HepG2 (cell line): ENCODE measurements around the gene PRR30. TPM values are rescaled to one million over a fixed set of nuclear protein-coding genes. Genes with fewer than 3 reads are reported as not detected.

Source experiments
- BCL6 ChIP-seq: IDR thresholded peaks from 2 replicates; pipeline ENCODE4 v1.6.1; 2016; ENCODE audit warnings: missing genetic modification reagents, missing compliant biosample characterization
- DPF2 ChIP-seq: sonication (generic); formaldehyde crosslinking; IDR thresholded peaks from 2 replicates; pipeline ENCODE4 v1.4.0; 2020; ENCODE audit warnings: mild to moderate bottlenecking, low read depth, missing genetic modification reagents, borderline replicate concordance
- KLF9 ChIP-seq: IDR thresholded peaks from 2 replicates; pipeline ENCODE4 v1.6.1; 2016; ENCODE audit warnings: low read depth
- MED8 ChIP-seq: sonication (generic); formaldehyde crosslinking; IDR thresholded peaks from 2 replicates; pipeline ENCODE4 v1.8.1; 2023; ENCODE audit warnings: mild to moderate bottlenecking, missing genetic modification reagents; ENCODE audit not compliant: insufficient replicate concordance
- PAX8 ChIP-seq: sonication (generic); formaldehyde crosslinking; IDR thresholded peaks from 2 replicates; pipeline ENCODE4 v1.8.0; 2022; ENCODE audit warnings: mild to moderate bottlenecking, missing genetic modification reagents, borderline replicate concordance
- PITX1 ChIP-seq: sonication (generic); formaldehyde crosslinking; IDR thresholded peaks from 2 replicates; pipeline ENCODE4 v1.5.1; 2020; ENCODE audit warnings: mild to moderate bottlenecking, missing genetic modification reagents
- SMAD9 ChIP-seq: sonication (generic); formaldehyde crosslinking; IDR thresholded peaks from 2 replicates; pipeline ENCODE4 v1.5.1; 2020; ENCODE audit warnings: mild to moderate bottlenecking, missing genetic modification reagents
- TBL1XR1 ChIP-seq: fragments of 150-350 bp; IDR thresholded peaks from 2 replicates; pipeline ENCODE4 v1.6.1; 2014; ENCODE audit warnings: borderline replicate concordance, low read length; ENCODE audit not compliant: partially characterized antibody
- TCF7 ChIP-seq: sonication (generic); IDR thresholded peaks from 2 replicates; pipeline ENCODE4 v1.6.1; 2016; ENCODE audit warnings: antibody characterized with exemption, low read depth
- TRIM22 ChIP-seq: fragments of 450-650 bp; IDR thresholded peaks from 2 replicates; pipeline ENCODE4 v1.6.1; 2017
- USF2 ChIP-seq, 2 experiments: sonication (generic) in 1 of 2; formaldehyde crosslinking in 1 of 2; IDR thresholded peaks; 2 replicates each; pipeline versions ENCODE4 v1.5.1 to v1.6.1; 2011 to 2020; ENCODE audit warnings: borderline replicate concordance in 1 of 2, low read depth in 1 of 2, low read length in 1 of 2, mild to moderate bottlenecking in 1 of 2, missing genetic modification reagents in 1 of 2, moderate library complexity in 1 of 2
- ZHX2 ChIP-seq, 2 experiments: sonication (generic) in 1 of 2; formaldehyde crosslinking in 1 of 2; IDR thresholded peaks; 2 replicates each; pipeline versions ENCODE4 v1.6.1 to v1.9.0; 2014 to 2022; ENCODE audit warnings: antibody characterized with exemption in 1 of 2, borderline replicate concordance in 1 of 2, inconsistent platforms in 1 of 2, low read depth in 1 of 2, missing genetic modification reagents in 1 of 2
- ZNF205 ChIP-seq: IDR thresholded peaks from 2 replicates; pipeline ENCODE4 v1.6.1; 2018; ENCODE audit warnings: missing biosample characterization, missing genetic modification reagents
- ZNF503 ChIP-seq: sonication (generic); formaldehyde crosslinking; IDR thresholded peaks from 2 replicates; pipeline ENCODE4 v1.4.0; 2020; ENCODE audit warnings: missing genetic modification reagents
- ZZZ3 ChIP-seq: sonication (generic); formaldehyde crosslinking; IDR thresholded peaks from 2 replicates; pipeline ENCODE4 v1.4.0; 2020; ENCODE audit warnings: missing genetic modification reagents, mild to moderate bottlenecking, borderline replicate concordance
- polyA plus RNA-seq, 8 experiments: library from polyadenylated mRNA; depleted of rRNA in 3 of 8; stranded (reverse) in 7 of 8; unstranded in 1 of 8; fragments of >200 nt; fragmentation: Illumina TruSeq in 4 of 8; extraction: Trizol in 4 of 8; gene quantifications; 2 replicates each; pipeline versions ENCODE4 v1.2.1 to v1.2.3, GENCODE V29; 2011 to 2016; ENCODE audit warnings: low read depth in 4 of 8, missing spikeins in 1 of 8, mixed read lengths in 1 of 8; ENCODE audit not compliant: insufficient read depth in 1 of 8
- total RNA-seq, 5 experiments: library from RNA; depleted of rRNA; stranded (reverse); fragments of >200 nt; fragmentation: Illumina TruSeq; extraction: Trizol; gene quantifications; 2 replicates each; pipeline ENCODE4 v1.2.3, GENCODE V29; 2016; ENCODE audit warnings: low read depth in 1 of 5

PRR30 gene
- total and polyA plus RNA-seq, 2 of the 13 experiments (the other 11 are each of a cell fraction or from before 2014, with no cell fraction given), result not detected

- no peak for TF ChIP-seq MED8
- 0 out of 2 replicates have a peak, but pooled peaks have one; percentile 64 for TF ChIP-seq PITX1 (CRISPR knock-in tag)
- peak; percentile 62; the same call in 1 of the 2 replicates for TF ChIP-seq ZZZ3
- TF ChIP-seq ZHX2 (IDR thresholded peaks at IDR 0.05; ENCODE audit: low read depth), result 0 out of 2 replicates have a peak, but pooled peaks have one; percentile 6
- TF ChIP-seq ZHX2 (CRISPR knock-in tag; IDR thresholded peaks at IDR 0.05; ENCODE audit: borderline replicate concordance), result no peak
- TF ChIP-seq ZNF503 (CRISPR knock-in tag), result peak; percentile 61; the same call in 1 of the 2 replicates
- no peak for TF ChIP-seq TBL1XR1
- no peak for TF ChIP-seq BCL6 (CRISPR knock-in tag)
- 0 out of 2 replicates have a peak, but pooled peaks have one; percentile 34 for TF ChIP-seq DPF2
- no peak for TF ChIP-seq TCF7
- TF ChIP-seq SMAD9 (CRISPR knock-in tag), result peak; percentile 25; the same call in 1 of the 2 replicates
- no peak for TF ChIP-seq KLF9 (CRISPR knock-in tag)
- TF ChIP-seq TRIM22, result no peak
- TF ChIP-seq PAX8 (CRISPR knock-in tag), result peak; percentile 92; the same call in 1 of the 2 replicates
- TF ChIP-seq ZNF205 (CRISPR knock-in tag), result 0 out of 2 replicates have a peak, but pooled peaks have one; percentile 1
- 0 out of 2 replicates have a peak, but pooled peaks have one; percentile 19 for TF ChIP-seq USF2 (IDR thresholded peaks at IDR 0.05; ENCODE audit: low read depth, low read length)
- no peak; the same call in 1 of the 2 replicates for TF ChIP-seq USF2 (CRISPR knock-in tag; IDR thresholded peaks at IDR 0.05; ENCODE audit: borderline replicate concordance)
Measured at GRCh38 chr2:27123302-27124150, 15.7 kb downstream of the PRR30 start, which contains the start of gene ABHD1 (continued).
